Keratinocyte (primary cell): ENCODE measurements around the gene DCDC2. TPM values are rescaled to one million over a fixed set of nuclear protein-coding genes. Genes with fewer than 3 reads are reported as not detected.

ENCODE experiments used
- DNase-seq: peaks from one replicate; pipeline ENCODE4 v3.0.0-alpha.2; 2011; ENCODE audit warnings: low read depth, missing footprints, low spot score
- FAIRE-seq: peaks from 2 replicates; lab custom pipeline; 2011; peaks lifted over from hg19 to GRCh38; lab: Jason Lieb, UNC
- H2AFZ ChIP-seq: 2 replicates; pipeline ENCODE4 v1.6.0; 2012; ENCODE audit warnings: low read length, control low read depth, inconsistent platforms; ENCODE audit not compliant: control insufficient read depth
- H3K27ac ChIP-seq: 2 replicates; pipeline ENCODE4 v1.5.1; 2011; ENCODE audit warnings: low read length; ENCODE audit not compliant: control insufficient read depth, insufficient read depth
- H3K27me3 ChIP-seq: 3 replicates; pipeline ENCODE4 v1.6.0; 2011; ENCODE audit warnings: low read length; ENCODE audit not compliant: control insufficient read depth, insufficient read depth; ENCODE audit errors: extremely low read depth
- H3K36me3 ChIP-seq, 2 experiments: 2 replicates in 1 of 2; 3 replicates in 1 of 2; pipeline ENCODE4 v1.5.1; 2011; ENCODE audit warnings: low read length in 2 of 2, mild to moderate bottlenecking in 1 of 2; ENCODE audit not compliant: control insufficient read depth in 2 of 2, insufficient read depth in 2 of 2; ENCODE audit errors: extremely low read depth in 1 of 2
- H3K4me1 ChIP-seq: 3 replicates; pipeline ENCODE4 v1.5.1; 2011; ENCODE audit warnings: low read length; ENCODE audit not compliant: control insufficient read depth, insufficient read depth; ENCODE audit errors: extremely low read depth
- H3K4me2 ChIP-seq: 3 replicates; pipeline ENCODE4 v1.6.0; 2011; ENCODE audit warnings: low read depth, low read length; ENCODE audit not compliant: control insufficient read depth, insufficient read depth; ENCODE audit errors: extremely low read depth
- H3K4me3 ChIP-seq, 3 experiments: fragments of 200-600 bp in 1 of 3; sonication (generic) in 1 of 3; 2 replicates in 2 of 3; 3 replicates in 1 of 3; pipeline ENCODE4 v1.5.1; 2011 to 2016; ENCODE audit warnings: low read length in 3 of 3, mild to moderate bottlenecking in 3 of 3, control low read depth in 2 of 3, inconsistent platforms in 1 of 3, low read depth in 1 of 3, mixed read lengths in 1 of 3, mixed run types in 1 of 3, moderate library complexity in 1 of 3; ENCODE audit not compliant: control insufficient read depth in 2 of 3, insufficient read depth in 2 of 3; ENCODE audit errors: extremely low read depth in 1 of 3
- H3K79me2 ChIP-seq: 2 replicates; pipeline ENCODE4 v1.6.0; 2012; ENCODE audit warnings: low read length; ENCODE audit not compliant: control insufficient read depth, insufficient read depth
- H3K9ac ChIP-seq: 3 replicates; pipeline ENCODE4 v1.6.0; 2011; ENCODE audit warnings: low read length; ENCODE audit not compliant: control insufficient read depth, insufficient read depth; ENCODE audit errors: extremely low read depth
- H3K9me1 ChIP-seq: 3 replicates; pipeline ENCODE4 v1.6.0; 2011; ENCODE audit warnings: low read length; ENCODE audit not compliant: control insufficient read depth, insufficient read depth; ENCODE audit errors: extremely low read depth
- H3K9me3 ChIP-seq: 2 replicates; pipeline ENCODE4 v1.5.1; 2012; ENCODE audit warnings: low read depth, low read length; ENCODE audit not compliant: control insufficient read depth
- H4K20me1 ChIP-seq: 3 replicates; pipeline ENCODE4 v1.6.0; 2011; ENCODE audit warnings: low read length; ENCODE audit not compliant: control insufficient read depth, insufficient read depth; ENCODE audit errors: extremely low read depth
- CTCF ChIP-seq, 3 experiments: IDR thresholded peaks in 1 of 3; conservative IDR thresholded peaks in 1 of 3; optimal IDR thresholded peaks in 1 of 3; 2 replicates in 2 of 3; 3 replicates in 1 of 3; pipeline versions ENCODE3 to v1.5.1; 2011; ENCODE audit warnings: low read length in 3 of 3, mild to moderate bottlenecking in 3 of 3, moderate library complexity in 2 of 3, control low read depth in 1 of 3, inconsistent platforms in 1 of 3; ENCODE audit not compliant: insufficient read depth in 2 of 3; ENCODE audit errors: extremely low read depth in 1 of 3
- EZH2 ChIP-seq: IDR thresholded peaks from one replicate; pipeline ENCODE4 v1.6.1; 2012; ENCODE audit warnings: inconsistent platforms, mild to moderate bottlenecking, low read length, moderate library complexity
- dilution Hi-C: fragments of 300-500 bp; cut with MboI; formaldehyde crosslinking; loops from one replicate; pipeline ENCODE4 v1.7.0; 2020; ENCODE audit warnings: low sequenced_read_pairs; ENCODE audit not compliant: extremely low pct_ligation_motif_present
- polyA plus RNA-seq, 5 experiments: library from polyadenylated mRNA; depleted of rRNA in 3 of 5; stranded (reverse) in 3 of 5; stranded (forward) in 1 of 5; unstranded in 1 of 5; fragments of >200 nt; gene quantifications; 1 replicate in 1 of 5; 2 replicates in 3 of 5; 3 replicates in 1 of 5; pipeline versions ENCODE4 v1.2.1 to v1.2.3, GENCODE V29; 2011 to 2012; ENCODE audit warnings: missing spikeins in 2 of 5, low read depth in 1 of 5, low replicate concordance in 1 of 5

DCDC2 gene
- polyA plus RNA-seq, 1 donor (not counting 4 experiments of a cell fraction or from before 2014, with no cell fraction given) = 0.10 TPM

DNA sequence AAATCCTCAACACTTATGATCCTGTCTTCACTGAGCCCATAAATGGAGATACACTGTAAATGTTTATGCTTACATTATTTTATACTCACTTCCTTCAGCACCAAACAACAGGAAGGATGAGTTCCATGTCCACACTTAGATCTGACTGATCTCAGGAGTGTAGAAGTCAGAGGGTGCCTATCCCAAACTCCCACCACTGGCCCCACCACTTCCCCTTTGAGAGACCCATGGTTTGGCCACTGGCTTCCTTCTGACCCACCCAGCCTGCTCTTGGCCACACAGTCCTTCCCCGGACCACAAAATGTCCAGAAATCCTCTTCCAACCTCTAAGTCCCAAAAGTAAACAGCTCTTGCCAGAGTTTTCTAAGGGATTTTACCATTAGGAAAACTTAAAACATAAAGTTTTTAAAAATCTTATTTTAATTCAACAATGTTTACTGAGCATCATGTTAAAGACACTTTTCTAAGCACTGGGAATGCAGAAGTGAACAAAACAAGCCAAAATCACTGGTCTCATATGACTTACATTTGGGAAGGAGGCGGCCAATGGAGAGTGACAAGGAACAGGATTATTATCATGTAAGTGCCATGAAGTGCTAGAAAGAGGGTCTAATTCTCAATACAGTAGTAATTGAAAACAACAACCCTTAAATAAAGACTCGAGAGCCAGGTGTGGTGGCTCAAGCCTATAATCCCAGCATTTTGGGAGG is 128.0 kb downstream of the DCDC2 start:
- FAIRE-seq = no peak
- dilution Hi-C loops = no loop called here

GRCh38 chr6:24228681-24229255 is 129.1 kb downstream of the DCDC2 start:
- dilution Hi-C loops = no loop called here
- no peaks in the 10 kb centered on the region for H3K9me1 ChIP-seq
- no peaks in the 10 kb centered on the region for H4K20me1 ChIP-seq
- FAIRE-seq = no peak
- H3K9ac ChIP-seq = no peak overlapping the region
- no peaks in the 10 kb centered on the region for H3K9me3 ChIP-seq
- no peak overlapping the region for H3K4me3 ChIP-seq
- DNase-seq = no peak
- no peak overlapping the region for H3K4me2 ChIP-seq
- no peak overlapping the region for H3K27ac ChIP-seq
- H2AFZ ChIP-seq = no peak overlapping the region
- H3K4me1 ChIP-seq = no peaks in the 10 kb centered on the region
- H3K36me3 ChIP-seq = no peaks in the 10 kb centered on the region
- no peaks in the 10 kb centered on the region for H3K27me3 ChIP-seq
- TF ChIP-seq CTCF (optimal IDR thresholded peaks at IDR 0.05 in 1 of 3, IDR thresholded peaks at IDR 0.05 in 1 of 3, conservative IDR thresholded peaks at IDR 0.05 in 1 of 3; ENCODE audit: extremely low read depth in 1 of 3, insufficient read depth in 2 of 3, low read length in 3 of 3) (no peak), EZH2 (no peak)
- H3K79me2 ChIP-seq = no peaks in the 10 kb centered on the region

More for the DNA sequence above, 128.0 kb downstream of the DCDC2 start:
- no peak overlapping the region for H2AFZ ChIP-seq
- DNase-seq = no peak
- no peak for TF ChIP-seq CTCF (optimal IDR thresholded peaks at IDR 0.05 in 1 of 3, IDR thresholded peaks at IDR 0.05 in 1 of 3, conservative IDR thresholded peaks at IDR 0.05 in 1 of 3; ENCODE audit: extremely low read depth in 1 of 3, insufficient read depth in 2 of 3, low read length in 3 of 3)
- no peak for TF ChIP-seq EZH2
- H3K27me3 ChIP-seq = no peaks in the 10 kb centered on the region
- no peaks in the 10 kb centered on the region for H3K79me2 ChIP-seq
- H3K36me3 ChIP-seq = no peaks in the 10 kb centered on the region
- H3K9me1 ChIP-seq = no peaks in the 10 kb centered on the region
- H4K20me1 ChIP-seq = no peaks in the 10 kb centered on the region
- no peak overlapping the region for H3K9ac ChIP-seq
- no peak overlapping the region for H3K27ac ChIP-seq
- H3K4me3 ChIP-seq = no peak overlapping the region
- H3K4me1 ChIP-seq = no peaks in the 10 kb centered on the region
- no peaks in the 10 kb centered on the region for H3K9me3 ChIP-seq
- H3K4me2 ChIP-seq = no peak overlapping the region
